ENCODE results near the gene ASIC2. TPM values are rescaled to one million over a fixed set of nuclear protein-coding genes. Genes with fewer than 3 reads are reported as not detected.

The ASIC2 gene
- total RNA-seq, 1 experiment from 2014 or later, result not detected

DNA sequence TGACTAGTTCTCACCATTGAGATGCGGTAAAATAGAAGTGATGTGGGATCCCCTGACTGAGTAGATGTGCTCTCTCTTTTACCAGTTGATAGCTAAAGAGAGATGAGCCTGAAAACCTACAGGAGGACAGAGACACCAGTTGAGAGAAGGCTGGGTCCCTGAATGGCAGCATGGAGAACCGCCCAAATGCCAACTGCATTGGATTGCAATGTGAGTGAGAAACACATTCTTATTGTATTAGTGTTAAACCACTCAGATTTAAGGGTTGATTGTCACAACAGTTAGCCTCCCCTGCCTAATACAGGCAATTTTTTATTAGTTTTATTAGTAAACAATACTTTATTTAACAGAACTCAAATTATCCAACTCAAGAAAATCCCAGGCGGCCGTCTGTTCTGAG, 240.2 kb downstream of the ASIC2 start (continued):
- no peak for TF ChIP-seq POLR2AphosphoS5 (IDR thresholded peaks at IDR 0.05; ENCODE audit: low read depth, low read length)

DNA sequence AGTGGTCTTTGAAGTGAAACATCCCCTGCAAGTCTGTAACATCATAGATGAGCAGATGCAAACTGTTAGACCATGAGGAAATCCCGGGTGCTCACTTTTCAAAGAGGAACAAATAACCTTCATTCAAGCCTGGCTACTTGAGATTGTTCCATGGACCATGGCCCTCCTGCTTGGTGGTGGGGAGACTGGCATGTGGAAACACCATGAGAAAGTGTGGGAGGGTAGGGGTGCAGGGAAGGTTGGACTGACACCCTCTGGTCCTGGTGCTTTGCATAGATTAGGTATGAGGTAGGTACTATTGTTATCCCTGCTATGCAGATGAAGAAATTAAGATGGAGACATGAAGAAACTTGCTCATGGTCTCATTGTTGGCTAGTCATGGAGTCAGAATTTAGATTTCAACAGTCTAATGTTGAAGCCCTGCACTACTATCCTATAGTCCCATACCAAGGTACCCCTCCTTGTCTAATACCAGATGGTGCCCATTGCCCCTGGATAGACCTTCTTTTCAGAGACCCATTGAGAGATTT, 242.4 kb downstream of the ASIC2 start:
- ATAC-seq (no peak), DNase-seq (ENCODE audit: low read depth, low spot score) (no peak)
- Histone ChIP-seq H3K79me2 (ENCODE audit: insufficient read depth, low read length) (no peaks in the 10 kb centered on the region), H4K20me1 (ENCODE audit: insufficient read depth) (no peaks in the 10 kb centered on the region), H3K27ac (ENCODE audit: low read depth, low read length) (no peak overlapping the region), H3K4me3 (replicated peaks in 1 of 2; ENCODE audit: low read depth in 1 of 2, low read length in 2 of 2) (no peak overlapping the region), H3K9me3 (ENCODE audit: control insufficient read depth in 1 of 2, insufficient read depth in 1 of 2, low read depth in 1 of 2, low read length in 2 of 2) (no peaks in the 10 kb centered on the region), H3K27me3 (ENCODE audit: insufficient read depth, low read length) (peaks cover 24% of the 10 kb centered on the region; the same call in 1 of the 2 replicates), H2AFZ (ENCODE audit: low read depth, low read length, poor library complexity, severe bottlenecking) (no peak overlapping the region), H3K4me2 (ENCODE audit: low read length) (no peak overlapping the region), H3K9ac (ENCODE audit: low read length) (no peak overlapping the region), H3K4me1 (ENCODE audit: control insufficient read depth in 1 of 2, insufficient read depth in 2 of 2, low read length in 2 of 2) (no peaks in the 10 kb centered on the region), H3K36me3 (ENCODE audit: control insufficient read depth in 1 of 2, insufficient read depth in 2 of 2, low read length in 2 of 2) (no peaks in the 10 kb centered on the region), H3K9me2 (ENCODE audit: insufficient read depth) (no peaks in the 10 kb centered on the region)
- intact Hi-C loops (cut with micrococcal nuclease), result no loop called here
- ChIA-PET CTCF (no interaction called here), POLR2A (no interaction called here), RAD21 (ENCODE audit: low non-redundant PET in 1 of 2, low total read pairs in 2 of 2, uncharacterized antibody in 2 of 2, unreplicated experiment in 2 of 2) (no interaction called here)
- BruUV-seq (replicated peaks), result no TSS peak
- TF ChIP-seq EZH2 (IDR thresholded peaks at IDR 0.05) (no peak), FOSL1 (IDR thresholded peaks at IDR 0.05; ENCODE audit: low read depth) (no peak), ELF1 (IDR thresholded peaks at IDR 0.05; ENCODE audit: borderline replicate concordance, low read depth) (no peak), EZH2phosphoT487 (IDR thresholded peaks at IDR 0.05; ENCODE audit: borderline replicate concordance) (no peak), RAD21 (IDR thresholded peaks at IDR 0.05; ENCODE audit: low read depth) (no peak), YY1 (IDR thresholded peaks at IDR 0.05; ENCODE audit: extremely low read depth, insufficient replicate concordance, low read depth, low read length) (no peak), SRF (IDR thresholded peaks at IDR 0.05; ENCODE audit: low read depth) (no peak), POLR2AphosphoS5 (IDR thresholded peaks at IDR 0.05; ENCODE audit: low read depth, low read length) (no peak), ZNF274 (IDR thresholded peaks at IDR 0.05; ENCODE audit: low read depth, low read length) (no peak)
- TF ChIP-seq, protein P1, sequence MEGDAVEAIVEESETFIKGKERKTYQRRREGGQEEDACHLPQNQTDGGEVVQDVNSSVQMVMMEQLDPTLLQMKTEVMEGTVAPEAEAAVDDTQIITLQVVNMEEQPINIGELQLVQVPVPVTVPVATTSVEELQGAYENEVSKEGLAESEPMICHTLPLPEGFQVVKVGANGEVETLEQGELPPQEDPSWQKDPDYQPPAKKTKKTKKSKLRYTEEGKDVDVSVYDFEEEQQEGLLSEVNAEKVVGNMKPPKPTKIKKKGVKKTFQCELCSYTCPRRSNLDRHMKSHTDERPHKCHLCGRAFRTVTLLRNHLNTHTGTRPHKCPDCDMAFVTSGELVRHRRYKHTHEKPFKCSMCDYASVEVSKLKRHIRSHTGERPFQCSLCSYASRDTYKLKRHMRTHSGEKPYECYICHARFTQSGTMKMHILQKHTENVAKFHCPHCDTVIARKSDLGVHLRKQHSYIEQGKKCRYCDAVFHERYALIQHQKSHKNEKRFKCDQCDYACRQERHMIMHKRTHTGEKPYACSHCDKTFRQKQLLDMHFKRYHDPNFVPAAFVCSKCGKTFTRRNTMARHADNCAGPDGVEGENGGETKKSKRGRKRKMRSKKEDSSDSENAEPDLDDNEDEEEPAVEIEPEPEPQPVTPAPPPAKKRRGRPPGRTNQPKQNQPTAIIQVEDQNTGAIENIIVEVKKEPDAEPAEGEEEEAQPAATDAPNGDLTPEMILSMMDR (IDR thresholded peaks at IDR 0.05 in 2 of 3, conservative IDR thresholded peaks at IDR 0.05 in 1 of 3; ENCODE audit: borderline replicate concordance in 1 of 3, insufficient read depth in 1 of 3, low read depth in 2 of 3, low read length in 2 of 3), result no peak
